HepG2 (cell line): ENCODE data around the gene AMPD2. TPM values are rescaled to one million over a fixed set of nuclear protein-coding genes. Genes with fewer than 3 reads are reported as not detected.
A peak's percentile ranks its signal among the peaks of the same experiment; 100 is the strongest.

Experiments
- ATF7 ChIP-seq, 2 experiments: fragments of 450-650 bp in 1 of 2; sonication (generic) in 1 of 2; formaldehyde crosslinking in 1 of 2; IDR thresholded peaks; 2 replicates each; pipeline versions ENCODE4 v1.4.0 to v1.6.1; 2016 to 2020; ENCODE audit warnings: antibody characterized with exemption in 1 of 2, mild to moderate bottlenecking in 1 of 2, missing genetic modification reagents in 1 of 2
- CREB1 ChIP-seq, 2 experiments: fragments of 450-650 bp in 1 of 2; IDR thresholded peaks; 2 replicates each; pipeline ENCODE4 v1.6.1; 2016 to 2017; ENCODE audit warnings: control low read depth in 1 of 2, mild to moderate bottlenecking in 1 of 2, missing compliant biosample characterization in 1 of 2, missing genetic modification characterization in 1 of 2
- HOXD1 ChIP-seq: sonication (generic); formaldehyde crosslinking; IDR thresholded peaks from 2 replicates; pipeline ENCODE4 v1.5.0; 2020; ENCODE audit warnings: missing genetic modification reagents
- KLF16 ChIP-seq, 2 experiments: sonication (generic) in 1 of 2; formaldehyde crosslinking in 1 of 2; IDR thresholded peaks; 2 replicates each; pipeline versions ENCODE4 v1.6.1 to v1.8.0; 2016 to 2023; ENCODE audit warnings: missing genetic modification reagents in 2 of 2, missing compliant biosample characterization in 1 of 2
- MAFK ChIP-seq, 2 experiments: IDR thresholded peaks in 1 of 2; conservative IDR thresholded peaks in 1 of 2; 2 replicates each; pipeline ENCODE4 v1.6.1; 2011; ENCODE audit warnings: improper control_type of control experiment in 2 of 2, low read length in 2 of 2
- RFX5 ChIP-seq: IDR thresholded peaks from 2 replicates; pipeline ENCODE4 v1.6.1; 2011; ENCODE audit warnings: low read depth, low read length, improper control_type of control experiment
- SNAPC2 ChIP-seq: sonication (generic); formaldehyde crosslinking; IDR thresholded peaks from 2 replicates; pipeline ENCODE4 v1.8.1; 2022; ENCODE audit warnings: mild to moderate bottlenecking, missing genetic modification reagents
- TARDBP ChIP-seq: sonication (generic); formaldehyde crosslinking; IDR thresholded peaks from 2 replicates; pipeline ENCODE4 v1.8.0; 2022; ENCODE audit warnings: mild to moderate bottlenecking, missing genetic modification reagents
- TBX2 ChIP-seq: sonication (generic); formaldehyde crosslinking; IDR thresholded peaks from 2 replicates; pipeline ENCODE4 v1.5.0; 2020; ENCODE audit warnings: missing genetic modification reagents, mild to moderate bottlenecking, borderline replicate concordance
- THYN1 ChIP-seq: sonication (generic); formaldehyde crosslinking; IDR thresholded peaks from 2 replicates; pipeline ENCODE4 v1.8.1; 2023; ENCODE audit warnings: low read depth, mild to moderate bottlenecking, moderate library complexity, missing genetic modification reagents, borderline replicate concordance
- ZNF282 ChIP-seq: fragments of 450-650 bp; IDR thresholded peaks from 2 replicates; pipeline ENCODE4 v1.6.1; 2018; ENCODE audit not compliant: partially characterized antibody
- ZNF441 ChIP-seq: sonication (generic); formaldehyde crosslinking; IDR thresholded peaks from 2 replicates; pipeline ENCODE4 v1.7.0; 2021; ENCODE audit warnings: missing genetic modification reagents, borderline replicate concordance
- ZNF563 ChIP-seq: sonication (generic); formaldehyde crosslinking; IDR thresholded peaks from 2 replicates; pipeline ENCODE4 v1.8.0; 2022; ENCODE audit warnings: mild to moderate bottlenecking, moderate library complexity, missing genetic modification reagents
- ZNF788 ChIP-seq: sonication (generic); formaldehyde crosslinking; IDR thresholded peaks from 2 replicates; pipeline ENCODE4 v1.5.0; 2020; ENCODE audit warnings: mild to moderate bottlenecking, missing genetic modification reagents, borderline replicate concordance
- polyA plus RNA-seq, 8 experiments: library from polyadenylated mRNA; depleted of rRNA in 3 of 8; stranded (reverse) in 7 of 8; unstranded in 1 of 8; fragments of >200 nt; fragmentation: Illumina TruSeq in 4 of 8; extraction: Trizol in 4 of 8; gene quantifications; 2 replicates each; pipeline versions ENCODE4 v1.2.1 to v1.2.3, GENCODE V29; 2011 to 2016; ENCODE audit warnings: low read depth in 4 of 8, missing spikeins in 1 of 8, mixed read lengths in 1 of 8; ENCODE audit not compliant: insufficient read depth in 1 of 8
- total RNA-seq, 5 experiments: library from RNA; depleted of rRNA; stranded (reverse); fragments of >200 nt; fragmentation: Illumina TruSeq; extraction: Trizol; gene quantifications; 2 replicates each; pipeline ENCODE4 v1.2.3, GENCODE V29; 2016; ENCODE audit warnings: low read depth in 1 of 5
- TF ChIP-seq, protein P1 (sequence below): sonication (generic); formaldehyde crosslinking; conservative IDR thresholded peaks from 2 replicates; pipeline ENCODE4 v1.4.0; 2020; ENCODE audit warnings: mild to moderate bottlenecking, missing genetic modification reagents, moderate library complexity
- TF ChIP-seq, protein P2 (sequence below): sonication (generic); formaldehyde crosslinking; IDR thresholded peaks from 2 replicates; pipeline ENCODE4 v1.8.0; 2022; ENCODE audit warnings: missing genetic modification reagents, low read depth, mild to moderate bottlenecking, borderline replicate concordance
- TF ChIP-seq, protein P3 (sequence below): sonication (generic); formaldehyde crosslinking; IDR thresholded peaks from 2 replicates; pipeline ENCODE4 v1.4.0; 2020; ENCODE audit warnings: missing genetic modification reagents
- TF ChIP-seq, protein P4 (sequence below): IDR thresholded peaks from 2 replicates; pipeline ENCODE4 v1.6.1; 2016; ENCODE audit warnings: mild to moderate bottlenecking, missing biosample characterization, missing genetic modification reagents
- TF ChIP-seq, protein P5 (sequence below): IDR thresholded peaks from 2 replicates; pipeline ENCODE4 v1.6.1; 2012; ENCODE audit warnings: low read depth, low read length, improper control_type of control experiment

The AMPD2 gene
- total and polyA plus RNA-seq, 2 of the 13 experiments (the other 11 are each of a cell fraction or from before 2014, with no cell fraction given) = 62.3 to 82.0 TPM

DNA sequence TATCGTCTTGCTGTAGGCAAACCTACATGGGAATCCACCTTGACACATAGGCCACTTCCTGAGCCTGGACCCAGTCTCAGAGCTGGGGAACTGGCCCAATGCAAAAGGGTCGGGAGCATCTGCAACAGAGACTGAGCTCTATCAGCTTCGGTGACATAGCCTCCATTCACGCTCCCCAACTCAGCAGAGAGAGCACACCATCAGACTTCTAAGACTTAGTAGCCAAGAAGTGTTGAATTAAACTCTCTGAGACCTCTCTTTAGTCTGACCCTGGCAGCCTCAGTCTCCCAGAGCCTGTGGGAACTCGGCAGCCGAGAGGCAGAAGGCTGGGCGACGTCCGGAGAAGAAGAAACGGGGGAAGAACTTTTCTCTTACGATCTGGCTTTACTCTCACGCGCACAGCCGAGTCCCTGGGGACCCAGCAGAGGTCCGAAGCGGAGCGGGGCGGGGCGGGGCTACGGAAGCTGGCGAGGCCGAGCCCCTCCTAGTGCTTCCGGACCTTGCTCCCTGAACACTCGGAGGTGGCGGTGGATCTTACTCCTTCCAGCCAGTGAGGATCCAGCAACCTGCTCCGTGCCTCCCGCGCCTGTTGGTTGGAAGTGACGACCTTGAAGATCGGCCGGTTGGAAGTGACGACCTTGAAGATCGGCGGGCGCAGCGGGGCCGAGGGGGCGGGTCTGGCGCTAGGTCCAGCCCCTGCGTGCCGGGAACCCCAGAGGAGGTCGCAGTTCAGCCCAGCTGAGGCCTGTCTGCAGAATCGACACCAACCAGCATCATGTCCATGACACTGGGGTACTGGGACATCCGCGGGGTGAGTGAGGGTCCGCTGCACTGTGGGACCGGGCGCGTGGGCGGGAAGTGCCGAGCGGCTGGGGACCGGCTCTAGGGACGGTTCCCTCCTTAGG, 36.2 kb downstream of the AMPD2 start, which contains the start of gene GSTM4 (continued):
- TF ChIP-seq, protein P1, sequence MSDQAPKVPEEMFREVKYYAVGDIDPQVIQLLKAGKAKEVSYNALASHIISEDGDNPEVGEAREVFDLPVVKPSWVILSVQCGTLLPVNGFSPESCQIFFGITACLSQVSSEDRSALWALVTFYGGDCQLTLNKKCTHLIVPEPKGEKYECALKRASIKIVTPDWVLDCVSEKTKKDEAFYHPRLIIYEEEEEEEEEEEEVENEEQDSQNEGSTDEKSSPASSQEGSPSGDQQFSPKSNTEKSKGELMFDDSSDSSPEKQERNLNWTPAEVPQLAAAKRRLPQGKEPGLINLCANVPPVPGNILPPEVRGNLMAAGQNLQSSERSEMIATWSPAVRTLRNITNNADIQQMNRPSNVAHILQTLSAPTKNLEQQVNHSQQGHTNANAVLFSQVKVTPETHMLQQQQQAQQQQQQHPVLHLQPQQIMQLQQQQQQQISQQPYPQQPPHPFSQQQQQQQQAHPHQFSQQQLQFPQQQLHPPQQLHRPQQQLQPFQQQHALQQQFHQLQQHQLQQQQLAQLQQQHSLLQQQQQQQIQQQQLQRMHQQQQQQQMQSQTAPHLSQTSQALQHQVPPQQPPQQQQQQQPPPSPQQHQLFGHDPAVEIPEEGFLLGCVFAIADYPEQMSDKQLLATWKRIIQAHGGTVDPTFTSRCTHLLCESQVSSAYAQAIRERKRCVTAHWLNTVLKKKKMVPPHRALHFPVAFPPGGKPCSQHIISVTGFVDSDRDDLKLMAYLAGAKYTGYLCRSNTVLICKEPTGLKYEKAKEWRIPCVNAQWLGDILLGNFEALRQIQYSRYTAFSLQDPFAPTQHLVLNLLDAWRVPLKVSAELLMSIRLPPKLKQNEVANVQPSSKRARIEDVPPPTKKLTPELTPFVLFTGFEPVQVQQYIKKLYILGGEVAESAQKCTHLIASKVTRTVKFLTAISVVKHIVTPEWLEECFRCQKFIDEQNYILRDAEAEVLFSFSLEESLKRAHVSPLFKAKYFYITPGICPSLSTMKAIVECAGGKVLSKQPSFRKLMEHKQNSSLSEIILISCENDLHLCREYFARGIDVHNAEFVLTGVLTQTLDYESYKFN = peak; percentile 63
- TF ChIP-seq THYN1 (CRISPR knock-in tag) (no peak), TARDBP (peak; percentile 76; the same call in 1 of the 2 replicates), SNAPC2 (CRISPR knock-in tag) (0 out of 2 replicates have a peak, but pooled peaks have one; percentile 41), ZNF788 (peak; percentile 77; the same call in 1 of the 2 replicates), ZNF563 (CRISPR knock-in tag) (peak; percentile 43), HOXD1 (CRISPR knock-in tag) (0 out of 2 replicates have a peak, but pooled peaks have one; percentile 21), KLF16 (CRISPR knock-in tag; IDR thresholded peaks at IDR 0.05) (peak in 1 of 2 experiments; percentile 78; a peak in 2 of 4 replicates), MAFK (conservative IDR thresholded peaks at IDR 0.05 in 1 of 2, IDR thresholded peaks at IDR 0.05 in 1 of 2; ENCODE audit: low read length in 2 of 2) (no peak), ZNF441 (CRISPR knock-in tag) (peak; percentile 68; the same call in 1 of the 2 replicates), TBX2 (CRISPR knock-in tag) (peak; percentile 32; the same call in 1 of the 2 replicates), ATF7 (IDR thresholded peaks at IDR 0.05) (no peak), ATF7 (CRISPR knock-in tag; IDR thresholded peaks at IDR 0.05) (0 out of 2 replicates have a peak, but pooled peaks have one; percentile 21), RFX5 (no peak), ZNF282 (no peak), CREB1 (IDR thresholded peaks at IDR 0.05) (0 out of 2 replicates have a peak, but pooled peaks have one; percentile 29), CREB1 (CRISPR knock-in tag; IDR thresholded peaks at IDR 0.05) (no peak)
- TF ChIP-seq, protein P2, sequence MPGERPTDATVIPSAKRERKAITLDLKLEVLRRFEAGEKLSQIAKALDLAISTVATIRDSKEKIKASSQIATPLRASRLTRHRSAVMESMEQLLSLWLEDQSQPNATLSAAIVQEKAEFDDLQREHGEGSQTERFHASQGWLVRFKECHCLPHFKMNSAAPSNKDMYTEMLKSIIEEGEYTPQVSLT = no peak; the same call in 1 of the 2 replicates
- TF ChIP-seq, protein P3, sequence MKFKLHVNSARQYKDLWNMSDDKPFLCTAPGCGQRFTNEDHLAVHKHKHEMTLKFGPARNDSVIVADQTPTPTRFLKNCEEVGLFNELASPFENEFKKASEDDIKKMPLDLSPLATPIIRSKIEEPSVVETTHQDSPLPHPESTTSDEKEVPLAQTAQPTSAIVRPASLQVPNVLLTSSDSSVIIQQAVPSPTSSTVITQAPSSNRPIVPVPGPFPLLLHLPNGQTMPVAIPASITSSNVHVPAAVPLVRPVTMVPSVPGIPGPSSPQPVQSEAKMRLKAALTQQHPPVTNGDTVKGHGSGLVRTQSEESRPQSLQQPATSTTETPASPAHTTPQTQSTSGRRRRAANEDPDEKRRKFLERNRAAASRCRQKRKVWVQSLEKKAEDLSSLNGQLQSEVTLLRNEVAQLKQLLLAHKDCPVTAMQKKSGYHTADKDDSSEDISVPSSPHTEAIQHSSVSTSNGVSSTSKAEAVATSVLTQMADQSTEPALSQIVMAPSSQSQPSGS (CRISPR knock-in tag) = peak; percentile 25; the same call in 1 of the 2 replicates
- TF ChIP-seq, protein P4, sequence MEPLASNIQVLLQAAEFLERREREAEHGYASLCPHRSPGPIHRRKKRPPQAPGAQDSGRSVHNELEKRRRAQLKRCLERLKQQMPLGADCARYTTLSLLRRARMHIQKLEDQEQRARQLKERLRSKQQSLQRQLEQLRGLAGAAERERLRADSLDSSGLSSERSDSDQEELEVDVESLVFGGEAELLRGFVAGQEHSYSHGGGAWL (CRISPR knock-in tag) = no peak
- TF ChIP-seq, protein P5, sequence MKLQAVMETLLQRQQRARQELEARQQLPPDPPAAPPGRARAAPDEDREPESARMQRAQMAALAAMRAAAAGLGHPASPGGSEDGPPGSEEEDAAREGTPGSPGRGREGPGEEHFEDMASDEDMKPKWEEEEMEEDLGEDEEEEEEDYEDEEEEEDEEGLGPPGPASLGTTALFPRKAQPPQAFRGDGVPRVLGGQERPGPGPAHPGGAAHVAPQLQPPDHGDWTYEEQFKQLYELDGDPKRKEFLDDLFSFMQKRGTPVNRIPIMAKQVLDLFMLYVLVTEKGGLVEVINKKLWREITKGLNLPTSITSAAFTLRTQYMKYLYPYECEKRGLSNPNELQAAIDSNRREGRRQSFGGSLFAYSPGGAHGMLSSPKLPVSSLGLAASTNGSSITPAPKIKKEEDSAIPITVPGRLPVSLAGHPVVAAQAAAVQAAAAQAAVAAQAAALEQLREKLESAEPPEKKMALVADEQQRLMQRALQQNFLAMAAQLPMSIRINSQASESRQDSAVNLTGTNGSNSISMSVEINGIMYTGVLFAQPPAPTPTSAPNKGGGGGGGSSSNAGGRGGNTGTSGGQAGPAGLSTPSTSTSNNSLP = no peak
